SK-N-SH (cell line): Measurements from ENCODE around the gene FZD4. TPM values are rescaled to one million over a fixed set of nuclear protein-coding genes. Genes with fewer than 3 reads are reported as not detected.

Experiments used
- CTCF ChIA-PET: fragments of 300-600, 350-600 bp; formaldehyde crosslinking; extraction: SDS; loops from one replicate; lab custom pipeline; 2021; lab: Yijun Ruan, JAX
- POLR2A ChIA-PET: fragments of 350-600 bp; sonication (Branson Sonifier 250); formaldehyde crosslinking; extraction: SDS; loops from one replicate; lab custom pipeline; 2020; ENCODE audit warnings: antibody characterized with exemption, inconsistent platforms; lab: Yijun Ruan, JAX
- DNase-seq: peaks from one replicate; pipeline ENCODE4 v3.0.0; 2012
- H2AFZ ChIP-seq: fragments of 200-600 bp; sonication (generic); 2 replicates; pipeline ENCODE4 v1.8.1; 2016; ENCODE audit warnings: antibody characterized with exemption, mild to moderate bottlenecking, low read depth
- H3F3A ChIP-seq: fragments of 200-600 bp; sonication (generic); replicated peaks from 2 replicates; pipeline ENCODE3; 2016; ENCODE audit warnings: antibody characterized with exemption, mild to moderate bottlenecking; ENCODE audit not compliant: insufficient read depth
- H3K27ac ChIP-seq, 2 experiments: fragments of 200-500 bp in 1 of 2; fragments of 200-600 bp in 1 of 2; sonication (Bioruptor generic) in 1 of 2; sonication (generic), shearing (Covaris generic) in 1 of 2; 2 replicates each; pipeline versions ENCODE4 v1.5.1 to v1.6.1; 2014 to 2016; ENCODE audit warnings: low read depth in 2 of 2, inconsistent platforms in 1 of 2, low read length in 1 of 2, mild to moderate bottlenecking in 1 of 2, mixed read lengths in 1 of 2
- H3K27me3 ChIP-seq: fragments of 200-600 bp; sonication (generic), shearing (Covaris generic); 2 replicates; pipeline ENCODE4 v1.6.1; 2016; ENCODE audit warnings: mixed run types; ENCODE audit not compliant: insufficient read depth
- H3K36me3 ChIP-seq, 2 experiments: fragments of 200-500 bp in 1 of 2; fragments of 200-600 bp in 1 of 2; sonication (Bioruptor generic) in 1 of 2; sonication (generic) in 1 of 2; replicated peaks in 1 of 2; 2 replicates each; pipeline versions ENCODE3 to v1.5.1; 2014 to 2016; ENCODE audit warnings: low read length in 1 of 2, mild to moderate bottlenecking in 1 of 2; ENCODE audit not compliant: insufficient read depth in 2 of 2, control insufficient read depth in 1 of 2
- H3K4me1 ChIP-seq, 2 experiments: fragments of 200-500 bp in 1 of 2; fragments of 200-600 bp in 1 of 2; sonication (Bioruptor generic) in 1 of 2; sonication (generic), shearing (Covaris generic) in 1 of 2; 2 replicates each; pipeline versions ENCODE4 v1.5.1 to v1.6.1; 2014 to 2016; ENCODE audit warnings: low read depth in 1 of 2, low read length in 1 of 2, mixed run types in 1 of 2; ENCODE audit not compliant: insufficient read depth in 2 of 2, control insufficient read depth in 1 of 2
- H3K4me2 ChIP-seq: fragments of 200-600 bp; sonication (generic), shearing (Covaris generic); 2 replicates; pipeline ENCODE4 v1.6.1; 2017; ENCODE audit warnings: mixed run types
- H3K4me3 ChIP-seq, 2 experiments: fragments of 200-500 bp in 1 of 2; fragments of 200-600 bp in 1 of 2; sonication (Bioruptor generic) in 1 of 2; sonication (generic), shearing (Covaris generic) in 1 of 2; 2 replicates each; pipeline versions ENCODE4 v1.5.1 to v1.8.1; 2014 to 2016; ENCODE audit warnings: low read depth in 2 of 2, inconsistent platforms in 1 of 2, low read length in 1 of 2, mild to moderate bottlenecking in 1 of 2, mixed read lengths in 1 of 2, moderate library complexity in 1 of 2
- H3K79me2 ChIP-seq: fragments of 200-600 bp; sonication (generic); 2 replicates; pipeline ENCODE4 v1.8.1; 2017; ENCODE audit warnings: mild to moderate bottlenecking; ENCODE audit not compliant: insufficient read depth
- H3K9ac ChIP-seq: fragments of 200-600 bp; sonication (generic); 2 replicates; pipeline ENCODE4 v1.6.1; 2017; ENCODE audit warnings: mixed run types
- H3K9me2 ChIP-seq: fragments of 200-600 bp; sonication (generic); 2 replicates; pipeline ENCODE4 v1.6.1; 2017; ENCODE audit warnings: mixed run types
- H3K9me3 ChIP-seq: fragments of 200-600 bp; sonication (generic); 2 replicates; pipeline ENCODE4 v1.6.1; 2017; ENCODE audit warnings: mixed run types, mild to moderate bottlenecking, moderate library complexity
- H4K20me1 ChIP-seq: fragments of 200-600 bp; sonication (generic); 2 replicates; pipeline ENCODE4 v1.6.1; 2017; ENCODE audit warnings: mild to moderate bottlenecking, mixed run types; ENCODE audit not compliant: insufficient read depth
- FOSL2 ChIP-seq: IDR thresholded peaks from 2 replicates; pipeline ENCODE4 v1.4.0; 2012; ENCODE audit warnings: low read depth, mild to moderate bottlenecking, moderate library complexity, borderline replicate concordance
- FOXJ3 ChIP-seq: sonication (generic); formaldehyde crosslinking; IDR thresholded peaks from 2 replicates; pipeline ENCODE4 v1.5.1; 2020; ENCODE audit warnings: mild to moderate bottlenecking, missing genetic modification reagents
- GABPA ChIP-seq: IDR thresholded peaks from 2 replicates; pipeline ENCODE4 v1.4.0; 2012; ENCODE audit warnings: low read depth, mild to moderate bottlenecking
- GATA2 ChIP-seq: sonication (generic); formaldehyde crosslinking; IDR thresholded peaks from 2 replicates; pipeline ENCODE4 v1.5.0; 2020; ENCODE audit warnings: mild to moderate bottlenecking, missing genetic modification reagents
- MEF2A ChIP-seq: IDR thresholded peaks from 2 replicates; pipeline ENCODE4 v1.4.0; 2012; ENCODE audit warnings: low read depth, borderline replicate concordance
- MXI1 ChIP-seq: IDR thresholded peaks from 2 replicates; pipeline ENCODE4 v1.6.1; 2012; ENCODE audit warnings: mild to moderate bottlenecking, low read depth, low read length, improper control_type of control experiment
- NFIC ChIP-seq: IDR thresholded peaks from 2 replicates; pipeline ENCODE4 v1.4.0; 2012; ENCODE audit warnings: borderline replicate concordance
- POLR2AphosphoS5 ChIP-seq: IDR thresholded peaks from 2 replicates; pipeline ENCODE4 v1.6.1; 2012; ENCODE audit warnings: low read depth, low read length
- RXRA ChIP-seq: IDR thresholded peaks from 2 replicates; pipeline ENCODE4 v1.4.0; 2012; ENCODE audit warnings: low read depth, mild to moderate bottlenecking, borderline replicate concordance
- SMC3 ChIP-seq: IDR thresholded peaks from 2 replicates; pipeline ENCODE4 v1.6.1; 2012; ENCODE audit warnings: low read depth, low read length, improper control_type of control experiment
- TAF1 ChIP-seq: IDR thresholded peaks from 2 replicates; pipeline ENCODE4 v1.6.1; 2012; ENCODE audit warnings: low read depth, mild to moderate bottlenecking, low read length, moderate library complexity, borderline replicate concordance
- TCF12 ChIP-seq: IDR thresholded peaks from 2 replicates; pipeline ENCODE4 v1.4.0; 2012
- WGBS: methylation state at CpG from one replicate; pipeline ENCODE4 v1.1.6; 2017; ENCODE audit warnings: low lambda C conversion rate; 5-methylcytosine and 5-hydroxymethylcytosine counted together
- polyA plus RNA-seq, 3 experiments: library from polyadenylated mRNA; depleted of rRNA; stranded (reverse); fragments of >200 nt; gene quantifications; 2 replicates each; pipeline ENCODE4 v1.2.3, GENCODE V29; 2012
- TF ChIP-seq, protein P1 (sequence below): IDR thresholded peaks from 2 replicates; pipeline ENCODE4 v1.6.1; 2012; ENCODE audit warnings: mild to moderate bottlenecking, low read depth, low read length, moderate library complexity
- TF ChIP-seq, protein P2 (sequence below): fragments of 150-350 bp; IDR thresholded peaks from 2 replicates; pipeline ENCODE4 v1.6.1; 2016; ENCODE audit warnings: mild to moderate bottlenecking, low read depth, low read length
- TF ChIP-seq, protein P3 (sequence below): IDR thresholded peaks from 2 replicates; pipeline ENCODE4 v1.4.0; 2012; ENCODE audit warnings: low read depth, borderline replicate concordance
- TF ChIP-seq, protein P4 (sequence below): IDR thresholded peaks from 2 replicates; pipeline ENCODE4; 2012

FZD4 gene
- polyA plus RNA-seq, 1 of the 3 experiments (the other 2 are of a cell fraction), result 0.72 TPM

DNA sequence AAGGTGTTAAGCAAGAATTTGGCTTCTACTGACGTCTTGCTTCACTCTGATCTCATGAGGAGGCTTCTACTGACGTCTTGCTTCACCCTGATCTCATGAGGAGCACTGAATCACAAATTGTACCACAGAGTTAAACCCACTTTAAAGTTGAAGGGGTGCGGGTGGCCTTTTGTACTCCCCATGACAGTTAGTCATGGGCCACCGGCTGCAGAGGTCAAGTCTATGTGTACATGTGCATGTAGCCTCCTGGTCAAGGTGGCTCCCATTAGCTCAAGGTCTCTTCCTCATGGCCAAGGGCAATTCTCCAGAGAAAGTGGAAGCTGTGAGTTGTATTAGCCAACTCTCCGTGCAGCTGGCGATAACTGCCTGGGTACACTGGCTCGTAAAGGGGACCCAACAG lies 23.1 kb upstream of the FZD4 start:
- no peak for DNase-seq
- no peaks in the 10 kb centered on the region for H3K9me2 ChIP-seq
- no peak overlapping the region for H3K4me3 ChIP-seq
- no peak overlapping the region for H3K9ac ChIP-seq
- no peaks in the 10 kb centered on the region for H3F3A ChIP-seq
- H3K79me2 ChIP-seq, result no peaks in the 10 kb centered on the region
- TF ChIP-seq GATA2 (CRISPR knock-in tag) (no peak), TAF1 (no peak), GABPA (no peak), POLR2AphosphoS5 (no peak), MXI1 (no peak), NFIC (no peak), TCF12 (no peak), FOSL2 (no peak), MEF2A (no peak), RXRA (no peak), SMC3 (no peak), FOXJ3 (CRISPR knock-in tag) (no peak)
- TF ChIP-seq, protein P1, sequence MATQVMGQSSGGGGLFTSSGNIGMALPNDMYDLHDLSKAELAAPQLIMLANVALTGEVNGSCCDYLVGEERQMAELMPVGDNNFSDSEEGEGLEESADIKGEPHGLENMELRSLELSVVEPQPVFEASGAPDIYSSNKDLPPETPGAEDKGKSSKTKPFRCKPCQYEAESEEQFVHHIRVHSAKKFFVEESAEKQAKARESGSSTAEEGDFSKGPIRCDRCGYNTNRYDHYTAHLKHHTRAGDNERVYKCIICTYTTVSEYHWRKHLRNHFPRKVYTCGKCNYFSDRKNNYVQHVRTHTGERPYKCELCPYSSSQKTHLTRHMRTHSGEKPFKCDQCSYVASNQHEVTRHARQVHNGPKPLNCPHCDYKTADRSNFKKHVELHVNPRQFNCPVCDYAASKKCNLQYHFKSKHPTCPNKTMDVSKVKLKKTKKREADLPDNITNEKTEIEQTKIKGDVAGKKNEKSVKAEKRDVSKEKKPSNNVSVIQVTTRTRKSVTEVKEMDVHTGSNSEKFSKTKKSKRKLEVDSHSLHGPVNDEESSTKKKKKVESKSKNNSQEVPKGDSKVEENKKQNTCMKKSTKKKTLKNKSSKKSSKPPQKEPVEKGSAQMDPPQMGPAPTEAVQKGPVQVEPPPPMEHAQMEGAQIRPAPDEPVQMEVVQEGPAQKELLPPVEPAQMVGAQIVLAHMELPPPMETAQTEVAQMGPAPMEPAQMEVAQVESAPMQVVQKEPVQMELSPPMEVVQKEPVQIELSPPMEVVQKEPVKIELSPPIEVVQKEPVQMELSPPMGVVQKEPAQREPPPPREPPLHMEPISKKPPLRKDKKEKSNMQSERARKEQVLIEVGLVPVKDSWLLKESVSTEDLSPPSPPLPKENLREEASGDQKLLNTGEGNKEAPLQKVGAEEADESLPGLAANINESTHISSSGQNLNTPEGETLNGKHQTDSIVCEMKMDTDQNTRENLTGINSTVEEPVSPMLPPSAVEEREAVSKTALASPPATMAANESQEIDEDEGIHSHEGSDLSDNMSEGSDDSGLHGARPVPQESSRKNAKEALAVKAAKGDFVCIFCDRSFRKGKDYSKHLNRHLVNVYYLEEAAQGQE, result no peak
- TF ChIP-seq, protein P2, sequence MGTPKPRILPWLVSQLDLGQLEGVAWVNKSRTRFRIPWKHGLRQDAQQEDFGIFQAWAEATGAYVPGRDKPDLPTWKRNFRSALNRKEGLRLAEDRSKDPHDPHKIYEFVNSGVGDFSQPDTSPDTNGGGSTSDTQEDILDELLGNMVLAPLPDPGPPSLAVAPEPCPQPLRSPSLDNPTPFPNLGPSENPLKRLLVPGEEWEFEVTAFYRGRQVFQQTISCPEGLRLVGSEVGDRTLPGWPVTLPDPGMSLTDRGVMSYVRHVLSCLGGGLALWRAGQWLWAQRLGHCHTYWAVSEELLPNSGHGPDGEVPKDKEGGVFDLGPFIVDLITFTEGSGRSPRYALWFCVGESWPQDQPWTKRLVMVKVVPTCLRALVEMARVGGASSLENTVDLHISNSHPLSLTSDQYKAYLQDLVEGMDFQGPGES, result no peak
- TF ChIP-seq, protein P3, sequence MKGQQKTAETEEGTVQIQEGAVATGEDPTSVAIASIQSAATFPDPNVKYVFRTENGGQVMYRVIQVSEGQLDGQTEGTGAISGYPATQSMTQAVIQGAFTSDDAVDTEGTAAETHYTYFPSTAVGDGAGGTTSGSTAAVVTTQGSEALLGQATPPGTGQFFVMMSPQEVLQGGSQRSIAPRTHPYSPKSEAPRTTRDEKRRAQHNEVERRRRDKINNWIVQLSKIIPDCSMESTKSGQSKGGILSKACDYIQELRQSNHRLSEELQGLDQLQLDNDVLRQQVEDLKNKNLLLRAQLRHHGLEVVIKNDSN, result no peak
- TF ChIP-seq, protein P4, sequence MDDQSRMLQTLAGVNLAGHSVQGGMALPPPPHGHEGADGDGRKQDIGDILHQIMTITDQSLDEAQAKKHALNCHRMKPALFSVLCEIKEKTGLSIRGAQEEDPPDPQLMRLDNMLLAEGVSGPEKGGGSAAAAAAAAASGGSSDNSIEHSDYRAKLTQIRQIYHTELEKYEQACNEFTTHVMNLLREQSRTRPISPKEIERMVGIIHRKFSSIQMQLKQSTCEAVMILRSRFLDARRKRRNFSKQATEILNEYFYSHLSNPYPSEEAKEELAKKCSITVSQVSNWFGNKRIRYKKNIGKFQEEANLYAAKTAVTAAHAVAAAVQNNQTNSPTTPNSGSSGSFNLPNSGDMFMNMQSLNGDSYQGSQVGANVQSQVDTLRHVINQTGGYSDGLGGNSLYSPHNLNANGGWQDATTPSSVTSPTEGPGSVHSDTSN, result no peak
- H3K36me3 ChIP-seq, result no peaks in the 10 kb centered on the region
- ChIA-PET CTCF (interaction anchor here (0.6 to 0.9 kb wide), 2 partner anchors 17 to 39 kb away, joined by 3 read pairs; no protein-coding TSS in a partner anchor), POLR2A (no interaction called here)
- no peak overlapping the region for H3K4me2 ChIP-seq
- H3K27ac ChIP-seq, result no peak overlapping the region
- H4K20me1 ChIP-seq, result no peaks in the 10 kb centered on the region
- H3K27me3 ChIP-seq, result no peaks in the 10 kb centered on the region
- 63% methylated on average over 7 of the region's 7 CpGs for WGBS
- H3K4me1 ChIP-seq, result peaks cover 0 to 11% of the 10 kb centered on the region in 2 experiments; a peak in 1 of 4 replicates
- no peaks in the 10 kb centered on the region for H3K9me3 ChIP-seq
- H2AFZ ChIP-seq, result no peak overlapping the region
